Chondrocyte (in vitro differentiated cells): ENCODE measurements around the gene ABAT. TPM values are rescaled to one million over a fixed set of nuclear protein-coding genes. Genes with fewer than 3 reads are reported as not detected.

Experiments
- total RNA-seq: library from RNA; stranded (reverse); gene quantifications from 3 replicates; pipeline ENCODE4 v1.2.1, GENCODE V29; 2021

The ABAT gene
- total RNA-seq, 1 donor from 2014 or later = 2.1 TPM

Other genes starting within 250 kb of the ABAT start
- gene TMEM114, start 84.1 kb upstream of the ABAT start, total RNA-seq = not detected in 3 replicates
- gene METTL22, start 52.9 kb upstream of the ABAT start, total RNA-seq = 33.5 to 39.9 TPM (median 33.9 TPM) in 3 replicates
- 8.4 to 10.7 TPM (median 9.6 TPM) in 3 replicates for gene TMEM186, start 123.0 kb downstream of the ABAT start, total RNA-seq
- 47.6 to 62.1 TPM (median 47.9 TPM) in 3 replicates for gene PMM2, start 123.2 kb downstream of the ABAT start, total RNA-seq
- 46.5 to 57.4 TPM (median 54.1 TPM) in 3 replicates for gene CARHSP1, start 194.4 kb downstream of the ABAT start, total RNA-seq
- gene LITAFD, start 207.7 kb downstream of the ABAT start, total RNA-seq = not detected in 3 replicates